GM12878 (cell line): ENCODE measurements around the gene SIK2. TPM values are rescaled to one million over a fixed set of nuclear protein-coding genes. Genes with fewer than 3 reads are reported as not detected.

Experiments used
- ATAC-seq: fragments of 200-7000 bp; cut with Tn5 transposase; 3 replicates; pipeline ENCODE4 v1.9.1; 2020; ENCODE audit warnings: mild to moderate bottlenecking, moderate library complexity
- BruUV-seq: library from RNA; stranded (reverse); fragments of 400-500 nt; replicated peaks from 2 replicates; lab custom pipeline; 2021; lab: Mats Ljungman, UMichigan
- CTCF ChIA-PET: fragments of 300-600 bp; sonication (Branson Sonifier 250); formaldehyde crosslinking; extraction: SDS; loops from one replicate; lab custom pipeline; 2021; ENCODE audit warnings: inconsistent platforms; lab: Yijun Ruan, JAX
- POLR2A ChIA-PET: fragments of 350-600 bp; formaldehyde crosslinking; extraction: SDS; loops from one replicate; lab custom pipeline; 2021; ENCODE audit warnings: inconsistent platforms; lab: Charles Lee
- RAD21 ChIA-PET: fragments of 300-600 bp; sonication (Branson Sonifier 250); formaldehyde crosslinking; loops from one replicate; lab custom pipeline; 2023; ENCODE audit warnings: antibody characterized with exemption; ENCODE audit not compliant: unreplicated experiment; lab: Charles Lee
- SMC1A ChIA-PET: fragments of 300-600 bp; sonication (Branson Sonifier 250); formaldehyde crosslinking; loops from one replicate; lab custom pipeline; 2023; ENCODE audit not compliant: unreplicated experiment, uncharacterized antibody; lab: Charles Lee
- DNase-seq: peaks from one replicate; pipeline ENCODE4 v3.0.0-alpha.2; 2011; ENCODE audit warnings: low read depth, low spot score
- FAIRE-seq: peaks from 3 replicates; lab custom pipeline; 2011; peaks lifted over from hg19 to GRCh38; lab: Jason Lieb, UNC
- H2AFZ ChIP-seq: 2 replicates; pipeline ENCODE4 v1.6.0; 2011; ENCODE audit warnings: low read depth, low read length, control low read depth; ENCODE audit not compliant: control insufficient read depth
- H3K27ac ChIP-seq: 2 replicates; pipeline ENCODE4 v1.5.1; 2011; ENCODE audit warnings: control low read depth; ENCODE audit not compliant: control insufficient read depth, insufficient read depth
- H3K27me3 ChIP-seq, 2 experiments: replicated peaks in 1 of 2; 2 replicates each; pipeline versions ENCODE4 v1.6.0 to v1.6.1; 2011; ENCODE audit warnings: low read length in 1 of 2; ENCODE audit not compliant: control insufficient read depth in 2 of 2, insufficient read depth in 2 of 2
- H3K36me3 ChIP-seq, 2 experiments: 2 replicates each; pipeline ENCODE4 v1.5.1; 2011; ENCODE audit warnings: low read length in 1 of 2; ENCODE audit not compliant: control insufficient read depth in 2 of 2, insufficient read depth in 2 of 2
- H3K4me1 ChIP-seq: 2 replicates; pipeline ENCODE4 v1.6.1; 2011; ENCODE audit warnings: mild to moderate bottlenecking, low read length, moderate library complexity, mixed read lengths; ENCODE audit not compliant: control insufficient read depth, insufficient read depth
- H3K4me2 ChIP-seq: 2 replicates; pipeline ENCODE4 v1.6.0; 2011; ENCODE audit warnings: control low read depth; ENCODE audit not compliant: control insufficient read depth, insufficient read depth
- H3K4me3 ChIP-seq: fragments of 200-600 bp; sonication (generic); 2 replicates; pipeline ENCODE4 v1.5.1; 2016
- H3K79me2 ChIP-seq: 2 replicates; pipeline ENCODE4 v1.6.0; 2011; ENCODE audit warnings: low read length; ENCODE audit not compliant: control insufficient read depth, insufficient read depth
- H3K9ac ChIP-seq: 2 replicates; pipeline ENCODE4 v1.8.0; 2011; ENCODE audit warnings: low read length, control low read depth, mixed read lengths; ENCODE audit not compliant: control insufficient read depth, insufficient read depth
- H3K9me3 ChIP-seq: replicated peaks from 3 replicates; pipeline ENCODE4 v1.5.1; 2011; ENCODE audit warnings: mild to moderate bottlenecking, low read length; ENCODE audit not compliant: control insufficient read depth, insufficient read depth
- H4K20me1 ChIP-seq: 2 replicates; pipeline ENCODE4 v1.6.0; 2011; ENCODE audit not compliant: control insufficient read depth, insufficient read depth
- ASH2L ChIP-seq: fragments of 300-600, 200-600 bp; sonication (generic); IDR thresholded peaks from 2 replicates; pipeline ENCODE4 v1.6.1; 2017; ENCODE audit warnings: low read depth, mild to moderate bottlenecking, borderline replicate concordance
- BACH1 ChIP-seq: fragments of 450-650 bp; IDR thresholded peaks from 2 replicates; pipeline ENCODE4 v1.6.1; 2017; ENCODE audit warnings: mild to moderate bottlenecking, borderline replicate concordance
- EED ChIP-seq: sonication (generic); IDR thresholded peaks from 2 replicates; pipeline ENCODE4 v1.6.1; 2016; ENCODE audit warnings: antibody characterized with exemption, low read depth
- EGR1 ChIP-seq, 2 experiments: IDR thresholded peaks; 1 replicate in 1 of 2; 2 replicates in 1 of 2; pipeline ENCODE4 v1.6.1; 2011 to 2012; ENCODE audit warnings: low read depth in 2 of 2, low read length in 2 of 2, borderline replicate concordance in 1 of 2, mild to moderate bottlenecking in 1 of 2, moderate library complexity in 1 of 2
- EP300 ChIP-seq, 2 experiments: fragments of 150-350 bp in 1 of 2; IDR thresholded peaks; 2 replicates each; pipeline ENCODE4 v1.6.1; 2011 to 2012; ENCODE audit warnings: low read depth in 2 of 2, low read length in 2 of 2, borderline replicate concordance in 1 of 2, improper control_type of control experiment in 1 of 2, inconsistent platforms in 1 of 2; ENCODE audit not compliant: control insufficient read depth in 1 of 2
- IKZF1 ChIP-seq: fragments of 450-650 bp; conservative IDR thresholded peaks from 2 replicates; pipeline ENCODE4 v1.6.1; 2017; ENCODE audit warnings: antibody characterized with exemption, mild to moderate bottlenecking
- KDM1A ChIP-seq: fragments of 200-600 bp; sonication (generic); IDR thresholded peaks from 2 replicates; pipeline ENCODE4 v1.6.1; 2016; ENCODE audit warnings: borderline replicate concordance
- KLF5 ChIP-seq: fragments of 450-650 bp; IDR thresholded peaks from 2 replicates; pipeline ENCODE4 v1.6.1; 2014; ENCODE audit warnings: mild to moderate bottlenecking; ENCODE audit not compliant: partially characterized antibody
- NFIC ChIP-seq: IDR thresholded peaks from 2 replicates; pipeline ENCODE4 v1.6.1; 2012; ENCODE audit warnings: low read depth, mild to moderate bottlenecking, inconsistent platforms, low read length, moderate library complexity
- RAD21 ChIP-seq: IDR thresholded peaks from 2 replicates; pipeline ENCODE4 v1.6.1; 2011; ENCODE audit warnings: mild to moderate bottlenecking, low read depth, low read length, moderate library complexity; ENCODE audit not compliant: insufficient read depth
- RBBP5 ChIP-seq: fragments of 200-600 bp; sonication (generic); conservative IDR thresholded peaks from 2 replicates; pipeline ENCODE4 v1.6.1; 2016
- STAT1 ChIP-seq: fragments of 450-650 bp; conservative IDR thresholded peaks from 2 replicates; pipeline ENCODE4 v1.6.1; 2014; ENCODE audit warnings: antibody characterized with exemption, mild to moderate bottlenecking
- TCF12 ChIP-seq: IDR thresholded peaks from 2 replicates; pipeline ENCODE4 v1.6.1; 2011; ENCODE audit warnings: low read depth, mild to moderate bottlenecking, low read length
- YBX1 ChIP-seq: fragments of 450-650 bp; IDR thresholded peaks from 2 replicates; pipeline ENCODE4 v1.6.1; 2016; ENCODE audit warnings: antibody characterized with exemption
- ZNF274 ChIP-seq: IDR thresholded peaks from one replicate; pipeline ENCODE4 v1.8.0; 2011; ENCODE audit not compliant: insufficient read length, insufficient read depth
- WGBS: methylation state at CpG from one replicate; pipeline ENCODE4 v1.1.6; 2016; ENCODE audit warnings: low lambda C conversion rate; ENCODE audit not compliant: insufficient replicate concordance, insufficient coverage; ENCODE audit errors: missing lambda C conversion rate; 5-methylcytosine and 5-hydroxymethylcytosine counted together
- in situ Hi-C: fragments of 300-500 bp; cut with MboI; formaldehyde crosslinking; loops from 9 replicates; pipeline ENCODE4 v1.14.3; 2018; ENCODE audit warnings: mixed read lengths
- intact Hi-C: fragments of 100-400 bp; cut with micrococcal nuclease; formaldehyde crosslinking; loops from one replicate; pipeline ENCODE4 v1.14.2; 2022; ENCODE audit not compliant: unreplicated experiment
- polyA plus RNA-seq, 11 experiments: library from polyadenylated mRNA; depleted of rRNA in 4 of 11; unstranded in 6 of 11; stranded (reverse) in 5 of 11; fragments of >200 nt; fragmentation: Nextera tagmentation in 4 of 11; fragmentation: Illumina TruSeq in 1 of 11; extraction: Ambion mirVana in 4 of 11; extraction: Trizol in 1 of 11; gene quantifications; 1 replicate in 1 of 11; 2 replicates in 10 of 11; pipeline versions ENCODE4 v1.2.1 to v1.2.3, GENCODE V29; 2011 to 2016; ENCODE audit warnings: inconsistent platforms in 2 of 11, missing spikeins in 2 of 11, low read depth in 1 of 11
- total RNA-seq, 4 experiments: library from RNA; depleted of rRNA in 3 of 4; stranded (reverse); fragments of >200 nt in 3 of 4; fragmentation: Illumina TruSeq in 1 of 4; extraction: Trizol in 1 of 4; gene quantifications; 2 replicates each; pipeline versions ENCODE4 v1.2.1 to v1.2.3, GENCODE V29; 2013 to 2021
- TF ChIP-seq, protein P1 (sequence below): IDR thresholded peaks from 2 replicates; pipeline ENCODE4 v1.6.1; 2011; ENCODE audit warnings: borderline replicate concordance, low read depth, mild to moderate bottlenecking, moderate library complexity, mixed read lengths, low read length; ENCODE audit not compliant: insufficient read depth; ENCODE audit errors: extremely low read length
- TF ChIP-seq, protein P2 (sequence below): fragments of 450-650 bp; conservative IDR thresholded peaks from 2 replicates; pipeline ENCODE4 v1.6.1; 2017; ENCODE audit warnings: mild to moderate bottlenecking, moderate library complexity
- TF ChIP-seq, protein P3 (sequence below): fragments of 450-650 bp; IDR thresholded peaks from 2 replicates; pipeline ENCODE4 v1.6.1; 2017; ENCODE audit warnings: antibody characterized with exemption, mild to moderate bottlenecking, moderate library complexity

SIK2 gene
- total and polyA plus RNA-seq, 10 of the 15 experiments (the other 5 are each of a cell fraction or from before 2014, with no cell fraction given), result 0.97 to 14.2 (median 4.5) TPM

DNA sequence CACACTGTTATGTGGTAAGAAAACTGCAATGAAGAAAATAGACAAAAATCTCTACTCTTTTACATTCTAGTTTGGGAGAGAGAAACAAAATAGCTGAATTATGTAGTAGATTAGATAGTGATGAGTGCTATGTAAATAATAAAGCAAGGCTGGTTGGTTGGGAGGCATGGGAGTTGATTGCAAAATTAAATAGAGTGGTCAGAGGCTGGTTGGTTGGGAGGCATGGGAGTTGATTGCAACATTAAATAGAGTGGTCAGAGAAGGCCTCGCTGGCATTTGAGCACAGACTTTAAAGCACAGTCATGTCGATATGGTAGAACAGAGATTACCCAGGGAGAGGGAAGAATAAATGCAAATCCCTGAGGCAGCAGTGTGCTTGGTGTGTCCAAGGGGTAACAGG, 22.4 kb downstream of the SIK2 start:
- H3K4me1 ChIP-seq, result no peaks in the 10 kb centered on the region
- CTCF ChIA-PET, result interaction anchor here (0.6 to 2.2 kb wide), 6 partner anchors 13 to 545 kb away, joined by 3 to 8 read pairs (median 4); partner anchors contain the start of gene PPP2R1B
- in situ Hi-C loops (no loop called here), intact Hi-C loops (no loop called here)
- no peaks in the 10 kb centered on the region; the same call in 1 of the 3 replicates for H3K9me3 ChIP-seq
- no peak overlapping the region for H2AFZ ChIP-seq
- ATAC-seq (no peak), DNase-seq (no peak), FAIRE-seq (no peak)
- RAD21 ChIA-PET, result interaction anchor here (0.9 to 1.6 kb wide), 3 partner anchors 12 to 152 kb away, joined by 3 to 6 read pairs (median 4); no protein-coding TSS in a partner anchor
- SMC1A ChIA-PET, result interaction anchor here (0.6 to 3.3 kb wide), 13 partner anchors 8 to 245 kb away, joined by 3 to 19 read pairs (median 4); partner anchors contain the start of gene PPP2R1B
- POLR2A ChIA-PET, result interaction anchor here (1.0 to 1.6 kb wide), 3 partner anchors 8 to 24 kb away, joined by 3 to 10 read pairs (median 3); no protein-coding TSS in a partner anchor
- no peaks in the 10 kb centered on the region for H3K79me2 ChIP-seq
- peaks cover 0 to 3% of the 10 kb centered on the region in 2 experiments; a peak in 3 of 4 replicates for H3K36me3 ChIP-seq
- H3K4me3 ChIP-seq, result no peak overlapping the region
- no peaks in the 10 kb centered on the region for H4K20me1 ChIP-seq
- no TSS peak for BruUV-seq
- no peaks in the 10 kb centered on the region for H3K27me3 ChIP-seq
- H3K27ac ChIP-seq, result no peak overlapping the region
- no peak overlapping the region for H3K9ac ChIP-seq
- H3K4me2 ChIP-seq, result no peak overlapping the region
- 82% methylated on average over 2 of the region's 2 CpGs for WGBS
- no peak for TF ChIP-seq RAD21
- no peak for TF ChIP-seq ZNF274
- TF ChIP-seq, protein P1, sequence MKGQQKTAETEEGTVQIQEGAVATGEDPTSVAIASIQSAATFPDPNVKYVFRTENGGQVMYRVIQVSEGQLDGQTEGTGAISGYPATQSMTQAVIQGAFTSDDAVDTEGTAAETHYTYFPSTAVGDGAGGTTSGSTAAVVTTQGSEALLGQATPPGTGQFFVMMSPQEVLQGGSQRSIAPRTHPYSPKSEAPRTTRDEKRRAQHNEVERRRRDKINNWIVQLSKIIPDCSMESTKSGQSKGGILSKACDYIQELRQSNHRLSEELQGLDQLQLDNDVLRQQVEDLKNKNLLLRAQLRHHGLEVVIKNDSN, result no peak
- no peak for TF ChIP-seq EED
- no peak for TF ChIP-seq EGR1 (IDR thresholded peaks at IDR 0.05; ENCODE audit: borderline replicate concordance in 1 of 2, low read depth in 2 of 2, low read length in 2 of 2)
- TF ChIP-seq KDM1A, result no peak
- TF ChIP-seq, protein P2, sequence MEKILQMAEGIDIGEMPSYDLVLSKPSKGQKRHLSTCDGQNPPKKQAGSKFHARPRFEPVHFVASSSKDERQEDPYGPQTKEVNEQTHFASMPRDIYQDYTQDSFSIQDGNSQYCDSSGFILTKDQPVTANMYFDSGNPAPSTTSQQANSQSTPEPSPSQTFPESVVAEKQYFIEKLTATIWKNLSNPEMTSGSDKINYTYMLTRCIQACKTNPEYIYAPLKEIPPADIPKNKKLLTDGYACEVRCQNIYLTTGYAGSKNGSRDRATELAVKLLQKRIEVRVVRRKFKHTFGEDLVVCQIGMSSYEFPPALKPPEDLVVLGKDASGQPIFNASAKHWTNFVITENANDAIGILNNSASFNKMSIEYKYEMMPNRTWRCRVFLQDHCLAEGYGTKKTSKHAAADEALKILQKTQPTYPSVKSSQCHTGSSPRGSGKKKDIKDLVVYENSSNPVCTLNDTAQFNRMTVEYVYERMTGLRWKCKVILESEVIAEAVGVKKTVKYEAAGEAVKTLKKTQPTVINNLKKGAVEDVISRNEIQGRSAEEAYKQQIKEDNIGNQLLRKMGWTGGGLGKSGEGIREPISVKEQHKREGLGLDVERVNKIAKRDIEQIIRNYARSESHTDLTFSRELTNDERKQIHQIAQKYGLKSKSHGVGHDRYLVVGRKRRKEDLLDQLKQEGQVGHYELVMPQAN, result no peak
- TF ChIP-seq, protein P3, sequence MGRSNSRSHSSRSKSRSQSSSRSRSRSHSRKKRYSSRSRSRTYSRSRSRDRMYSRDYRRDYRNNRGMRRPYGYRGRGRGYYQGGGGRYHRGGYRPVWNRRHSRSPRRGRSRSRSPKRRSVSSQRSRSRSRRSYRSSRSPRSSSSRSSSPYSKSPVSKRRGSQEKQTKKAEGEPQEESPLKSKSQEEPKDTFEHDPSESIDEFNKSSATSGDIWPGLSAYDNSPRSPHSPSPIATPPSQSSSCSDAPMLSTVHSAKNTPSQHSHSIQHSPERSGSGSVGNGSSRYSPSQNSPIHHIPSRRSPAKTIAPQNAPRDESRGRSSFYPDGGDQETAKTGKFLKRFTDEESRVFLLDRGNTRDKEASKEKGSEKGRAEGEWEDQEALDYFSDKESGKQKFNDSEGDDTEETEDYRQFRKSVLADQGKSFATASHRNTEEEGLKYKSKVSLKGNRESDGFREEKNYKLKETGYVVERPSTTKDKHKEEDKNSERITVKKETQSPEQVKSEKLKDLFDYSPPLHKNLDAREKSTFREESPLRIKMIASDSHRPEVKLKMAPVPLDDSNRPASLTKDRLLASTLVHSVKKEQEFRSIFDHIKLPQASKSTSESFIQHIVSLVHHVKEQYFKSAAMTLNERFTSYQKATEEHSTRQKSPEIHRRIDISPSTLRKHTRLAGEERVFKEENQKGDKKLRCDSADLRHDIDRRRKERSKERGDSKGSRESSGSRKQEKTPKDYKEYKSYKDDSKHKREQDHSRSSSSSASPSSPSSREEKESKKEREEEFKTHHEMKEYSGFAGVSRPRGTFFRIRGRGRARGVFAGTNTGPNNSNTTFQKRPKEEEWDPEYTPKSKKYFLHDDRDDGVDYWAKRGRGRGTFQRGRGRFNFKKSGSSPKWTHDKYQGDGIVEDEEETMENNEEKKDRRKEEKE, result no peak
- no peak for TF ChIP-seq TCF12
- TF ChIP-seq ASH2L, result no peak
- TF ChIP-seq STAT1, result no peak
- no peak for TF ChIP-seq NFIC
- TF ChIP-seq RBBP5, result no peak
- no peak for TF ChIP-seq KLF5
- no peak for TF ChIP-seq EP300 (IDR thresholded peaks at IDR 0.05; ENCODE audit: borderline replicate concordance in 1 of 2, control insufficient read depth in 1 of 2, low read depth in 2 of 2, low read length in 2 of 2)
- TF ChIP-seq BACH1, result no peak
- TF ChIP-seq YBX1, result no peak
- TF ChIP-seq IKZF1, result no peak
